Measurements from ENCODE around the gene RGS7BP.

Gene RGS7BP

GRCh38 chr5:64497386-64497785 is 8.4 kb upstream of the RGS7BP start:
- no peak for TF ChIP-seq CTCF (IDR thresholded peaks at IDR 0.05; ENCODE audit: low read depth, low read length)
- no peak for DNase-seq (ENCODE audit: extremely low read depth, low read depth)

GRCh38 chr5:64502196-64502595 is 3.6 kb upstream of the RGS7BP start:
- DNase-seq (ENCODE audit: extremely low read depth, low read depth): no peak
- TF ChIP-seq CTCF (IDR thresholded peaks at IDR 0.05; ENCODE audit: low read depth, low read length): no peak

- no peak for TF ChIP-seq CTCF (IDR thresholded peaks at IDR 0.05; ENCODE audit: low read depth, low read length)
- DNase-seq (ENCODE audit: extremely low read depth, low read depth): no peak
Measured at GRCh38 chr5:64506567-64507263, 900 bp downstream of the RGS7BP start.

- DNase-seq (ENCODE audit: extremely low read depth, low read depth): no peak
- TF ChIP-seq CTCF (IDR thresholded peaks at IDR 0.05; ENCODE audit: low read depth, low read length): no peak
Measured at GRCh38 chr5:64507264-64507605, 1.4 kb downstream of the RGS7BP start.

GRCh38 chr5:64509828-64510227 is 4.0 kb downstream of the RGS7BP start:
- TF ChIP-seq CTCF (IDR thresholded peaks at IDR 0.05; ENCODE audit: low read depth, low read length): no peak
- no peak for DNase-seq (ENCODE audit: extremely low read depth, low read depth)

- no peak for DNase-seq (ENCODE audit: extremely low read depth, low read depth)
- no peak for TF ChIP-seq CTCF (IDR thresholded peaks at IDR 0.05; ENCODE audit: low read depth, low read length)
Measured at GRCh38 chr5:64513492-64513891, 7.7 kb downstream of the RGS7BP start.

- DNase-seq (ENCODE audit: extremely low read depth, low read depth): no peak
- no peak for TF ChIP-seq CTCF (IDR thresholded peaks at IDR 0.05; ENCODE audit: low read depth, low read length)
Measured at GRCh38 chr5:64514612-64515011, 8.8 kb downstream of the RGS7BP start.
